ENCODE results near the gene DNPEP.

Gene DNPEP

DNA sequence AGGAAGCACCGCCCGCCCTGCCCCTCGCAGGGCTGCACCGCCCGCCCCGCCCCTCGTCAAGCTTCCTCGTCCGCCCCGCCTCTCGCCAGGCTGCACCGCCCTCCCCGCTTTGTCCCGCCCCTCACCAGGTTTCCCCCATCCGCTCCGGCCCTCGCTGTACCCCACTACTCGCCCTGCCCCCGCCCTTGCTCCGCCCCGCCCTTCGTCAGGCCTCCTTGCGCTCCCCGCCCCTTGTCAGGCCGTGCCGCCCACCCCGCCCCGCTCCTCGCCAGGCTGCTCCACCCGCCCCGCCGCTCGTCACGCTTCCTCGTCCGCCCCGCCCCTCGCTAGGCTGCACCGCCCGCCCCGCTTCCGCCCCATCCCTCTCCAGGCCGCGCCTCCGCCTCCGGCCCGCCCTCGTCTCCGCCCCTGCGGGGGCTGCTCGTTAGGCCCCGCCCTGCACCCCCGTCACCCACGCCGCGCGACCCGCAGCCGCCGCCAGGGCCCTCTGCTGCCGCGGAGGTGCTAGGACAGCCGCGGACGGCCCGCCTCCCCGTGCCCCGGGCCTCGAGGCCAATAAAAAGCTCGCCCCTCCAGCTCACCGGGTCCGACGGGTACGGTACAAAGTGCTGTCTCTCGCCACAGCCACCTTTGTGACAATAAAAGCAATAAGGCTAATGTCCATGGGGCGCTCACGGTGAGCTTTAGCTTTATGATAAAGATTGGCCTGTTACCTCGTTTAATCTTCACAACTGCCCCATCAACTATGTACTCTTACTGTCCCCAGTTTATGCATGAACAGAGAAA is 602 bp upstream of the DNPEP start:
- H3K36me3 ChIP-seq (ENCODE audit: insufficient read depth): no peaks in the 10 kb centered on the region
- peak overlapping the region; percentile 70 for H2AFZ ChIP-seq (ENCODE audit: low read depth)
- peak overlapping the region; percentile 4; the same call in 1 of the 2 replicates for H3K27ac ChIP-seq
- TF ChIP-seq, protein P1, sequence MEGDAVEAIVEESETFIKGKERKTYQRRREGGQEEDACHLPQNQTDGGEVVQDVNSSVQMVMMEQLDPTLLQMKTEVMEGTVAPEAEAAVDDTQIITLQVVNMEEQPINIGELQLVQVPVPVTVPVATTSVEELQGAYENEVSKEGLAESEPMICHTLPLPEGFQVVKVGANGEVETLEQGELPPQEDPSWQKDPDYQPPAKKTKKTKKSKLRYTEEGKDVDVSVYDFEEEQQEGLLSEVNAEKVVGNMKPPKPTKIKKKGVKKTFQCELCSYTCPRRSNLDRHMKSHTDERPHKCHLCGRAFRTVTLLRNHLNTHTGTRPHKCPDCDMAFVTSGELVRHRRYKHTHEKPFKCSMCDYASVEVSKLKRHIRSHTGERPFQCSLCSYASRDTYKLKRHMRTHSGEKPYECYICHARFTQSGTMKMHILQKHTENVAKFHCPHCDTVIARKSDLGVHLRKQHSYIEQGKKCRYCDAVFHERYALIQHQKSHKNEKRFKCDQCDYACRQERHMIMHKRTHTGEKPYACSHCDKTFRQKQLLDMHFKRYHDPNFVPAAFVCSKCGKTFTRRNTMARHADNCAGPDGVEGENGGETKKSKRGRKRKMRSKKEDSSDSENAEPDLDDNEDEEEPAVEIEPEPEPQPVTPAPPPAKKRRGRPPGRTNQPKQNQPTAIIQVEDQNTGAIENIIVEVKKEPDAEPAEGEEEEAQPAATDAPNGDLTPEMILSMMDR (conservative IDR thresholded peaks at IDR 0.05; ENCODE audit: low read depth, low read length): peak; percentile 36
- no peaks in the 10 kb centered on the region for H3K27me3 ChIP-seq (ENCODE audit: insufficient read depth, low read depth)
- H3K9ac ChIP-seq: no peak overlapping the region
- H3K79me2 ChIP-seq (ENCODE audit: insufficient read depth, low read depth): no peaks in the 10 kb centered on the region
- H3K4me2 ChIP-seq: peak overlapping the region; percentile 10
- H4K20me1 ChIP-seq (ENCODE audit: insufficient read depth): no peaks in the 10 kb centered on the region
- peak overlapping the region; percentile 30 for H3K4me3 ChIP-seq (IDR thresholded peaks at IDR 0.05; ENCODE audit: insufficient read depth, low read depth, low read length)
- peaks cover 6% of the 10 kb centered on the region for H3K4me1 ChIP-seq (ENCODE audit: low read depth, poor library complexity, severe bottlenecking)

- Histone ChIP-seq H3K4me2 (peak overlapping the region; percentile 33), H3K27ac (peak overlapping the region; percentile 79), H3K79me2 (ENCODE audit: insufficient read depth, low read depth) (no peaks in the 10 kb centered on the region), H3K4me3 (IDR thresholded peaks at IDR 0.05; ENCODE audit: insufficient read depth, low read depth, low read length) (no peak overlapping the region), H3K9ac (peak overlapping the region; percentile 88), H3K27me3 (ENCODE audit: insufficient read depth, low read depth) (no peaks in the 10 kb centered on the region), H2AFZ (ENCODE audit: low read depth) (peak overlapping the region; percentile 64; the same call in 1 of the 2 replicates), H3K4me1 (ENCODE audit: low read depth, poor library complexity, severe bottlenecking) (peaks cover 6% of the 10 kb centered on the region), H3K36me3 (ENCODE audit: insufficient read depth) (no peaks in the 10 kb centered on the region), H4K20me1 (ENCODE audit: insufficient read depth) (no peaks in the 10 kb centered on the region)
- TF ChIP-seq, protein P1 (conservative IDR thresholded peaks at IDR 0.05; ENCODE audit: low read depth, low read length): no peak
These were observed 1.0 kb downstream of the DNPEP start for GRCh38 chr2:219386532-219387280.

- no peak overlapping the region for H3K4me2 ChIP-seq
These were observed 1.7 kb downstream of the DNPEP start for GRCh38 chr2:219385958-219386520.

DNA sequence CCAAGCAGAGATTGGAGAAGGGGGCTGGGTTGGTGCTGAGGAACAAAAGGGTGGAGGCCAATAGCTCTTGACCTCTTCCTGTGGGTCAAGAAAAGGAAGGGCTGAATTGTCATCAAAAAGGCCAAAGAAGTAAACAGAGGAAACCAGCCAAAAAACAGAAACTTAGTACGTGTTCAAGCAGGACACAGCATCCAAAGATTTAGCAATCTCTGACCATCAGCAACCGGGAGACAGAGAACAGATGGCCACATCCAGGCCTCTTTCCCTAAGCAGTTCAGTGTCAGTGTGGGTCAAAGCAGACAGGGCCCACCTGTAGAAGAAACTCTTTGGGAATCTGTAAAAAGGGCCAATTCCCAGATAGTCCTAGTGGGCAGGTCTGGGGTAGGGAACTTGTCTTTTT is 2.9 kb downstream of the DNPEP start:
- H3K36me3 ChIP-seq (ENCODE audit: insufficient read depth): no peaks in the 10 kb centered on the region
- H3K79me2 ChIP-seq (ENCODE audit: insufficient read depth, low read depth): no peaks in the 10 kb centered on the region
- no peaks in the 10 kb centered on the region for H3K27me3 ChIP-seq (ENCODE audit: insufficient read depth, low read depth)
- peaks cover 6% of the 10 kb centered on the region for H3K4me1 ChIP-seq (ENCODE audit: low read depth, poor library complexity, severe bottlenecking)
- TF ChIP-seq, protein P1 (conservative IDR thresholded peaks at IDR 0.05; ENCODE audit: low read depth, low read length): no peak
- H3K4me3 ChIP-seq (IDR thresholded peaks at IDR 0.05; ENCODE audit: insufficient read depth, low read depth, low read length): no peak overlapping the region
- H4K20me1 ChIP-seq (ENCODE audit: insufficient read depth): no peaks in the 10 kb centered on the region
- H3K9ac ChIP-seq: no peak overlapping the region
- no peak overlapping the region for H2AFZ ChIP-seq (ENCODE audit: low read depth)
- no peak overlapping the region for H3K4me2 ChIP-seq
- no peak overlapping the region for H3K27ac ChIP-seq

More at GRCh38 chr2:219385958-219386520, 1.7 kb downstream of the DNPEP start:
- Histone ChIP-seq H3K4me1 (ENCODE audit: low read depth, poor library complexity, severe bottlenecking) (peaks cover 6% of the 10 kb centered on the region), H3K9ac (no peak overlapping the region), H3K27me3 (ENCODE audit: insufficient read depth, low read depth) (no peaks in the 10 kb centered on the region), H3K36me3 (ENCODE audit: insufficient read depth) (no peaks in the 10 kb centered on the region), H2AFZ (ENCODE audit: low read depth) (no peak overlapping the region), H4K20me1 (ENCODE audit: insufficient read depth) (no peaks in the 10 kb centered on the region), H3K27ac (no peak overlapping the region), H3K4me3 (IDR thresholded peaks at IDR 0.05; ENCODE audit: insufficient read depth, low read depth, low read length) (no peak overlapping the region), H3K79me2 (ENCODE audit: insufficient read depth, low read depth) (no peaks in the 10 kb centered on the region)
- TF ChIP-seq, protein P1 (conservative IDR thresholded peaks at IDR 0.05; ENCODE audit: low read depth, low read length): no peak

Measured in KMS-11 (cell line).